ENCODE results near the gene SLC2A2. TPM values are rescaled to one million over a fixed set of nuclear protein-coding genes. Genes with fewer than 3 reads are reported as not detected.

SLC2A2 gene
- polyA plus RNA-seq (2013, experiment 1 of 4): not detected
- not detected for polyA plus RNA-seq (2013, experiment 2 of 4)
- polyA plus RNA-seq (2013, experiment 3 of 4): not detected
- not detected for polyA plus RNA-seq (2013, experiment 4 of 4)

DNA sequence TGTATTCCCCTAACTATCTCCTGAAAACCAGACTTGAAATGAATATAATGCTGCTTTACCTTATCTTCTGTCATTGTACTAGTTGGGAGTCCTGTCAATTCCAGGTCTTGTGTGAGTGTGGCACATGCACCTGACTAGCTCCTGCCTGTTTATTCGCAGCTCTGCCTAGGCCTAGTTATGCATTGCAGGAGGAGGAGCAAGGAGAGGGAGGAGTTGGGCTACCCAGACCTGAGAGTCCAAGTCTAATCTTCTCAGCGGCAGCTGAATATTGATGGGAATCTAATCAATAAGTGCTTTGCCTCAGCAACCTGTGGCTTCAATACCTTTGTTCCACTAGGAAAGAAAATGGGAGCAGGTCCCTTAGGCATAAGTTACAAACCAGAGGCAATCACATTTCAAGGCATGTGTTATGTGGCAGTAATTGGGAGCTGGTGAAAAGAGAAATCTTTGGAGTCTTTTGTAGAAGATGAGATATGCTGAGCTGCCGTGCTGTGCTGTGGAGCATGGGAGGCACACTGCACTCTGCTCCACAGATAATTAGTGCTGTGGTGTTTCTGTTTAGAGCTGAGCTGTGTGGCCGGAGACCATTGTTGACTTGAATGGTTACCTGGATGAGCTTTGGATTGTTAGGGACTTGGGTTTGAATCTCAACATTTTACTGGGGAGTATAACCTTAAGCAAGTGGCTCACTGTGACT, at the start of gene SLC2A2:
Gene SLC2A2 (minus strand): TSS at position 124 of the 697 bp plus-strand sequence. CDS start 50 bp downstream, at position 74.
- H3K27me3 ChIP-seq (ENCODE audit: control insufficient read depth, insufficient read depth, low read length, poor library complexity, severe bottlenecking): peaks cover 20% of the 10 kb centered on the region
- no peak within 1 kb of the TSS for H3K27ac ChIP-seq (ENCODE audit: insufficient read depth, low read depth, low read length, poor library complexity, severe bottlenecking)
- 89 to 91% methylated on average over 4 of the region's 4 CpGs for WGBS, 2 experiments

DNA sequence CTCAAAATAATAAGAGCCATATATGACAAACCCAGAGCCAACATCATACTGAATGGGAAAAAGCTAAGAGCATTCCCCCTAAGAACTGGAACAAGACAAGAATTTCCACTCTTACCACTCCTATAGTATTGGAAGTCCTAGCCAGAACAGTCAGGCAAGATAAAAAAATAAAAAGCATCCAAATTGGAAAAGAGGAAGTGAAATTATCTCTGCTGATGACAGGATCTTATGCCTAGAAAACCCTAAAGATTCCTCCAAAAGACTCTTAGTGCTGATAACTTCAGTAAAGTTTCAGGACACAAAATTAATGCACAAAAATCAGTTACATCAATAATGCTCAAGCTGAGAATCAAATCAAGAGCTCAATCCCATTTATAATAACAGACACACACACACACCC, 45.9 kb upstream of the SLC2A2 start:
- Histone ChIP-seq H3K27me3 (ENCODE audit: control insufficient read depth, insufficient read depth, low read length, poor library complexity, severe bottlenecking) (no peaks in the 10 kb centered on the region), H3K4me1 (ENCODE audit: control insufficient read depth, insufficient read depth, low read length) (no peaks in the 10 kb centered on the region), H3K4me3 (ENCODE audit: insufficient read depth, low read depth, low read length) (no peak overlapping the region), H3K27ac (ENCODE audit: insufficient read depth, low read depth, low read length, poor library complexity, severe bottlenecking) (no peak overlapping the region), H3K9me3 (ENCODE audit: control insufficient read depth, low read length) (no peaks in the 10 kb centered on the region), H3K36me3 (ENCODE audit: control insufficient read depth, insufficient read depth, low read length) (no peaks in the 10 kb centered on the region)

More for the DNA sequence above, at the start of gene SLC2A2:
- Histone ChIP-seq H3K9me3 (ENCODE audit: control insufficient read depth, low read length) (no peaks in the 10 kb centered on the region), H3K36me3 (ENCODE audit: control insufficient read depth, insufficient read depth, low read length) (no peaks in the 10 kb centered on the region), H3K4me3 (ENCODE audit: insufficient read depth, low read depth, low read length) (no peak within 1 kb of the TSS), H3K4me1 (ENCODE audit: control insufficient read depth, insufficient read depth, low read length) (no peaks in the 10 kb centered on the region)

DNA sequence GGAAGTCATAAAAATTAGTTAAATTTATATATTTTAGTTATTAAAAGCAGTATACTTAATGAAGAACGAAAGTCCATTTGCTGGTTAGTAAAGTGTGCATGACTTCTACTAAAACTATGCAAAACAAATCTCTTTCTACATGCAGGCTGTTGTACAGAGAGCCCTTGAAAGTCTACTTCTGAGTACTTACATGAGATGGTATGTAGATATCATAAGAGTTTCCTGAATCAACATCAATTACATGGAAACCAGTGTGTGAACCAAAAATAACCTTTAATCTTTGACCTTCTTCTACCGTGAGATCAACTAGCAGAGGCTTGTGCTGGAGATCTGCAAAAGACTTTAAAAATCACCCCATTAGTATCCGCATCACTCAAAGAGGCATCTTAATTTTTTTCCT, 42.1 kb upstream of the SLC2A2 start:
- H3K36me3 ChIP-seq (ENCODE audit: control insufficient read depth, insufficient read depth, low read length): no peaks in the 10 kb centered on the region

DNA sequence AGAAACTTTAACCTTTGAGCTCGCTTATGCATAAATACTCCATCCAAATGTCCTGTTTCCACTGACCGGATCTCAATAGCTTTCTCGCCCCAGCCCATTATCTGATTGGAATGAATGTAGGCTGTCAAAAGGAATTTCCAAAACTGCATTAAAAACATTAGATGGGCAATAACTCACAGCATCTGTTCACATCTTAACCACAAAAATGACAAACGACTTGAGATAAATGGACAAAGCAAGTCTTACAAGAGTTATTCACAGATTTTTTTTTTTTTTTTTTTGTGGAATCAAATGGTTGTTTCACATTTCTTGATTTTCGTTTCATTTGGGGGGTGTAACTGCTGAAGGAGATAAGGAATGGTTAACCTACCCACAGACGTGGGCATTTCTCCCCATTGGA, 39.7 kb upstream of the SLC2A2 start:
- H3K27me3 ChIP-seq (ENCODE audit: control insufficient read depth, insufficient read depth, low read length, poor library complexity, severe bottlenecking): no peaks in the 10 kb centered on the region
- no peaks in the 10 kb centered on the region for H3K36me3 ChIP-seq (ENCODE audit: control insufficient read depth, insufficient read depth, low read length)
- H3K27ac ChIP-seq (ENCODE audit: insufficient read depth, low read depth, low read length, poor library complexity, severe bottlenecking): no peak overlapping the region
- 85 to 92% methylated on average over 4 to 6 of the region's 6 CpGs for WGBS, 2 experiments
- no peak overlapping the region for H3K4me3 ChIP-seq (ENCODE audit: insufficient read depth, low read depth, low read length)
- no peaks in the 10 kb centered on the region for H3K9me3 ChIP-seq (ENCODE audit: control insufficient read depth, low read length)
- H3K4me1 ChIP-seq (ENCODE audit: control insufficient read depth, insufficient read depth, low read length): no peaks in the 10 kb centered on the region

More for the DNA sequence above, 42.1 kb upstream of the SLC2A2 start:
- WGBS, 2 experiments: 80 to 98% methylated on average over 1 to 3 of the region's 3 CpGs
- Histone ChIP-seq H3K9me3 (ENCODE audit: control insufficient read depth, low read length) (no peaks in the 10 kb centered on the region), H3K27me3 (ENCODE audit: control insufficient read depth, insufficient read depth, low read length, poor library complexity, severe bottlenecking) (no peaks in the 10 kb centered on the region), H3K4me1 (ENCODE audit: control insufficient read depth, insufficient read depth, low read length) (no peaks in the 10 kb centered on the region), H3K27ac (ENCODE audit: insufficient read depth, low read depth, low read length, poor library complexity, severe bottlenecking) (no peak overlapping the region), H3K4me3 (ENCODE audit: insufficient read depth, low read depth, low read length) (no peak overlapping the region)

DNA sequence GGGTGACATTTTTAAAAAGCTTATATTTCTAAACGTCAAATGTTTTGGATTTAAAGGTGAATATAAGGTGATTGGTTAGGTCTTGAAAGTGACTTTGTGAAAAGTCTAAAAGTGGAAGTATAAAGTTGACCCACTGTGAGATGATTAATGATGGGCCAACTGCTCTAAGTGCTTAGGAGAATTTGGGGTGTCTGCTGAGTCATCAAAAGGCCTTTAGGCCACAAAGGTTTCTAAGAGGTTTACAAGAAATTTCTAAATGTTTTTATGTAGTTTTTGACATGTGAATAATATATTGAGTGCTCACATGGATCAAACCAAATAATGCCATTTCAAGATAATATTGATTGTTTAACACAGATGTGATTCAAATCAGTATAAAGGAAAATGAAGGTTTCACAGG, 39.2 kb upstream of the SLC2A2 start:
- no peak overlapping the region for H3K4me3 ChIP-seq (ENCODE audit: insufficient read depth, low read depth, low read length)
- no peaks in the 10 kb centered on the region for H3K9me3 ChIP-seq (ENCODE audit: control insufficient read depth, low read length)
- no peak overlapping the region for H3K27ac ChIP-seq (ENCODE audit: insufficient read depth, low read depth, low read length, poor library complexity, severe bottlenecking)
- 93 to 94% methylated on average over 1 of the region's 1 CpG for WGBS, 2 experiments
- H3K36me3 ChIP-seq (ENCODE audit: control insufficient read depth, insufficient read depth, low read length): no peaks in the 10 kb centered on the region
- H3K27me3 ChIP-seq (ENCODE audit: control insufficient read depth, insufficient read depth, low read length, poor library complexity, severe bottlenecking): no peaks in the 10 kb centered on the region
- no peaks in the 10 kb centered on the region for H3K4me1 ChIP-seq (ENCODE audit: control insufficient read depth, insufficient read depth, low read length)

DNA sequence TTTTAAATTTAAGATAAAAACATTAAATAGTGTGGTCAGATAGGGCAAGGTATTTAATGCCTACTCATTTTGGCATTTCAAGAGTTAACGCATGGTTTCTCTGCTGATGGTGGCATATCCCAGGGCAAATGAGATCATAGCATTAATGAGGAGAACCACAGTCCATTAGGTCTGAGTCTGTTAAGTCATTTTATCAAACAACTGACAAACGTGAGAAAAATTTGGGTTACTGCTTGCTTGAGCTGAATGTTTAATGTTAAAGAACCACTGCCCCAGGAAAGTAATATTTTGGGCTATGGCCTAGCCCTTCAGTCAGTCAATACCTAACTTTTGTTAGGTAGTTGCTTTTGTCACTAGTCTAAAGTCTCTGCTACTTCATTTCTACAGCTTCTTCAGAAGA, 37.9 kb upstream of the SLC2A2 start:
- no peaks in the 10 kb centered on the region for H3K9me3 ChIP-seq (ENCODE audit: control insufficient read depth, low read length)
- no peak overlapping the region for H3K27ac ChIP-seq (ENCODE audit: insufficient read depth, low read depth, low read length, poor library complexity, severe bottlenecking)
- H3K36me3 ChIP-seq (ENCODE audit: control insufficient read depth, insufficient read depth, low read length): no peaks in the 10 kb centered on the region
- H3K4me1 ChIP-seq (ENCODE audit: control insufficient read depth, insufficient read depth, low read length): no peaks in the 10 kb centered on the region
- 90 to 96% methylated on average over 2 of the region's 2 CpGs for WGBS, 2 experiments
- H3K4me3 ChIP-seq (ENCODE audit: insufficient read depth, low read depth, low read length): no peak overlapping the region
- H3K27me3 ChIP-seq (ENCODE audit: control insufficient read depth, insufficient read depth, low read length, poor library complexity, severe bottlenecking): no peaks in the 10 kb centered on the region

DNA sequence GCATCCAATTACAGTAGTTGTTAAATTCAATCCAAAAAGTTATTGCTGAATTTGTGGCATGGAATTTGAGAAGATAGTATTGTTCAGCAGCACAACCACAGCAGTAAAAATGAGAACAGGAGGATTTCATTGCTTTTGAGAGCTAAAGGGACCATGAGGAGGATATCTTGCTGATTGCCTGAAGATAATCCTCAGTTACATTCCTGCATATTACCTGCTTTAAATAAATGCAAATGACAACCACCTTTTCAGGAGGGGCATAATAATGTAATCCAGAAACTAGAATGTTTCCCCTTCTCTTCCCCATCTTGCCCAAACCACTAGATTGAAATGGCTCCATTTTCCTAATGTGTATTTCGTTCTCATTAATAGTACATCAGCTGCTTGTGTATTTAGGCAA, 35.2 kb upstream of the SLC2A2 start:
- Histone ChIP-seq H3K4me3 (ENCODE audit: insufficient read depth, low read depth, low read length) (no peak overlapping the region), H3K27ac (ENCODE audit: insufficient read depth, low read depth, low read length, poor library complexity, severe bottlenecking) (no peak overlapping the region), H3K9me3 (ENCODE audit: control insufficient read depth, low read length) (no peaks in the 10 kb centered on the region), H3K36me3 (ENCODE audit: control insufficient read depth, insufficient read depth, low read length) (no peaks in the 10 kb centered on the region), H3K4me1 (ENCODE audit: control insufficient read depth, insufficient read depth, low read length) (no peaks in the 10 kb centered on the region), H3K27me3 (ENCODE audit: control insufficient read depth, insufficient read depth, low read length, poor library complexity, severe bottlenecking) (no peaks in the 10 kb centered on the region)
- WGBS, 2 experiments: 90% methylated on average over 1 of the region's 1 CpG; no CpG with 5 or more reads in 1 of the 2 experiments

DNA sequence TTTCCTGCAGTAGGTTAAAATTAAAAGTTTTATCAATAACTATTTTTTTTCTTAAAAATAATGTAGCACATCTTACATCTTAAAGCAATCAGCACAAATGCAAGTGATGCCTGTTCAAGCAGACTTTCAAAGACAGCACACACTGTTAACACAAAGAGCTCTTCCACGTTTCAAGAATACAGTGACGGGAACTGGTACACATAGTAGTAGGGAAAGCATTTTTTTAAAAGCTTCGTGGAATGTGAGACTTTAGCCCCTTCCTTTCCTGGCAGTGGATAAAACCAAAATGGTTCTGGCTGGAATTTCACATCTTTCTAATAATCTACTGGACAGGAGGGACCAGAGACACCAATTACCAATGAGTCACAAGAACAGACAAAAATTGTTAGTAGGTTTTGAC, 33.5 kb upstream of the SLC2A2 start:
- Histone ChIP-seq H3K36me3 (ENCODE audit: control insufficient read depth, insufficient read depth, low read length) (no peaks in the 10 kb centered on the region), H3K4me3 (ENCODE audit: insufficient read depth, low read depth, low read length) (no peak overlapping the region), H3K27me3 (ENCODE audit: control insufficient read depth, insufficient read depth, low read length, poor library complexity, severe bottlenecking) (no peaks in the 10 kb centered on the region), H3K4me1 (ENCODE audit: control insufficient read depth, insufficient read depth, low read length) (no peaks in the 10 kb centered on the region), H3K27ac (ENCODE audit: insufficient read depth, low read depth, low read length, poor library complexity, severe bottlenecking) (no peak overlapping the region), H3K9me3 (ENCODE audit: control insufficient read depth, low read length) (no peaks in the 10 kb centered on the region)
- WGBS, 2 experiments: 90 to 95% methylated on average over 3 of the region's 3 CpGs

DNA sequence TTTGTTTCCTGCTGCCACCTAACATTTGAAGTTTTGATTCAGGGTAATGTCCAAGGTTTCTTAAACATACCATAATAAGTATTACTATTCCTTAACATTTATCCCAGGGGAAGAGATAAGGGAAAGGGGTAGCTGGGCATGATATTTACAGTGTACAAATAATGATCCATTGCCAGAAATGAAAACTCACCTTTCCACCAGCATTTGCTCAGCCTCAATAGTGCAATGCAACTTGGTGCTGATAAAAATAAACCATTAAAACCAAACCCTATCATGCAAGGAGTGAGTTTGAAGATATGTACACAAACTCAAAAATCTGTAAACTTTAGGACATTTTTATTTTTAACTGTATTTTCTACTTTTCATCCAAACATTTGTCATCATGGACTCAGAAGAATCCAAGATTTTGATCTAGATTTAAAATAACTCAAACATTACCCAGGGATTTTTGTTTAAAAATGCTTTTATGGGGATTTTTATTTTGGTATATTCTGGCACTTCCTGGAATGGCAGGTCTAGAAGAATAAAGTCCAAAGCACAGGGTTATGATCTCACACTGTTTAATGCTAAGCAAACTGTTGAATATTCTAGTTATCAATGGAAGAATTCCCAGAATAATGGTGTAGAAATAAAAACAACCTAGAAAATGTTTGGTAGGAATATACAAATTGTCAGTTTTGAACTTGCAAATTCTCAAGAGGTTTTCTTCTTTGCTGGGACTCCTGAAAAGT, 32.5 kb upstream of the SLC2A2 start:
- Histone ChIP-seq H3K4me3 (ENCODE audit: insufficient read depth, low read depth, low read length) (no peak overlapping the region), H3K4me1 (ENCODE audit: control insufficient read depth, insufficient read depth, low read length) (no peaks in the 10 kb centered on the region), H3K36me3 (ENCODE audit: control insufficient read depth, insufficient read depth, low read length) (no peaks in the 10 kb centered on the region), H3K27ac (ENCODE audit: insufficient read depth, low read depth, low read length, poor library complexity, severe bottlenecking) (no peak overlapping the region), H3K27me3 (ENCODE audit: control insufficient read depth, insufficient read depth, low read length, poor library complexity, severe bottlenecking) (no peaks in the 10 kb centered on the region), H3K9me3 (ENCODE audit: control insufficient read depth, low read length) (no peaks in the 10 kb centered on the region)

DNA sequence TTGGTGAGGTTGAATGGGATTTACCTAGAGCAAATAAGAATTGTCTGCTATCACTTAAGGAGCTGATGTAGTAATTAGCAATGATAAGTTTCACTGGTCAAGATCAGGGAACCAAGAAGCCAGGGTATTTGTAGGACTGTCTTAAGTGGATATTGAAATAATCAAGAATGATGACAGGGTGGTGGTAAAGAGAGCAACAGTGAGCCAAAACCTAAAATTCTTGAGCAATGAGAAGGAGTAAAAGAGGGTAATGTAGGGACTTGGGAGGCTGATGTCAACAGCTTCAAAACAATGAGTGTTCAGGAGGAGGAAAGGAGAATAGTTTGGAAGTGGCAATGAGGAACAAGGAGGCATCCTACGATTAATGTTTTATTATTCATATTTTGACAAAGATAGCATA, 31.5 kb upstream of the SLC2A2 start:
- Histone ChIP-seq H3K36me3 (ENCODE audit: control insufficient read depth, insufficient read depth, low read length) (no peaks in the 10 kb centered on the region), H3K4me1 (ENCODE audit: control insufficient read depth, insufficient read depth, low read length) (no peaks in the 10 kb centered on the region), H3K9me3 (ENCODE audit: control insufficient read depth, low read length) (no peaks in the 10 kb centered on the region), H3K4me3 (ENCODE audit: insufficient read depth, low read depth, low read length) (no peak overlapping the region), H3K27me3 (ENCODE audit: control insufficient read depth, insufficient read depth, low read length, poor library complexity, severe bottlenecking) (no peaks in the 10 kb centered on the region), H3K27ac (ENCODE audit: insufficient read depth, low read depth, low read length, poor library complexity, severe bottlenecking) (no peak overlapping the region)
- WGBS, 2 experiments: 100% methylated on average over 1 of the region's 1 CpG; no CpG with 5 or more reads in 1 of the 2 experiments
